Loucy (cell line): ENCODE measurements around the gene KLHL17.

Source experiments
- H2AFZ ChIP-seq: fragments of 200-600 bp; sonication (generic); 2 replicates; pipeline ENCODE4 v1.6.0; 2016; ENCODE audit warnings: antibody characterized with exemption, mild to moderate bottlenecking, low read length, moderate library complexity
- H3F3A ChIP-seq: fragments of 200-600 bp; 2 replicates; pipeline ENCODE4 v1.6.0; 2016; ENCODE audit warnings: antibody characterized with exemption, low read depth, mild to moderate bottlenecking
- H3K27me3 ChIP-seq: fragments of 200-600 bp; sonication (generic); 2 replicates; pipeline ENCODE4 v1.6.1; 2014; ENCODE audit warnings: low read length, mild to moderate bottlenecking; ENCODE audit not compliant: insufficient read depth, poor library complexity, severe bottlenecking
- H3K36me3 ChIP-seq: fragments of 200-600 bp; sonication (generic); 2 replicates; pipeline ENCODE4 v1.6.1; 2016; ENCODE audit warnings: low read length; ENCODE audit not compliant: insufficient read depth
- H3K4me1 ChIP-seq: fragments of 200-600 bp; sonication (generic); 2 replicates; pipeline ENCODE4 v1.5.1; 2014; ENCODE audit warnings: low read length, mild to moderate bottlenecking; ENCODE audit not compliant: insufficient read depth, poor library complexity, severe bottlenecking
- H3K4me2 ChIP-seq: fragments of 200-600 bp; sonication (generic); 2 replicates; pipeline ENCODE4 v1.6.0; 2014; ENCODE audit warnings: antibody characterized with exemption, low read length, low read depth, mild to moderate bottlenecking; ENCODE audit not compliant: poor library complexity, severe bottlenecking
- H3K4me3 ChIP-seq: fragments of 200-600 bp; sonication (generic); 2 replicates; pipeline ENCODE4 v1.5.1; 2014; ENCODE audit warnings: low read length, mild to moderate bottlenecking, mixed read lengths; ENCODE audit not compliant: poor library complexity, severe bottlenecking
- H3K79me2 ChIP-seq: fragments of 200-600 bp; sonication (generic); 2 replicates; pipeline ENCODE4 v1.6.1; 2014; ENCODE audit warnings: low read length; ENCODE audit not compliant: insufficient read depth
- H3K9ac ChIP-seq: fragments of 200-600 bp; sonication (generic); 2 replicates; pipeline ENCODE4 v1.6.0; 2014; ENCODE audit warnings: mild to moderate bottlenecking, low read depth, low read length, moderate library complexity; ENCODE audit not compliant: poor library complexity, severe bottlenecking
- H3K9me2 ChIP-seq: fragments of 200-600 bp; sonication (generic); replicated peaks from 2 replicates; pipeline ENCODE4 v1.6.1; 2016; ENCODE audit warnings: low read depth, low read length, mixed read lengths
- H3K9me3 ChIP-seq: fragments of 200-600 bp; sonication (generic); 2 replicates; pipeline ENCODE4 v1.6.1; 2014; ENCODE audit warnings: mild to moderate bottlenecking, antibody characterized with exemption, low read length, low read depth; ENCODE audit not compliant: insufficient read depth
- H4K20me1 ChIP-seq: fragments of 200-600 bp; sonication (generic); 2 replicates; pipeline ENCODE4 v1.6.0; 2014; ENCODE audit warnings: antibody characterized with exemption, low read length, mild to moderate bottlenecking; ENCODE audit not compliant: insufficient read depth, poor library complexity, severe bottlenecking
- EZH2phosphoT487 ChIP-seq: fragments of 200-600 bp; IDR thresholded peaks from 2 replicates; pipeline ENCODE4 v1.6.1; 2018; ENCODE audit warnings: antibody characterized with exemption, mild to moderate bottlenecking, moderate library complexity, borderline replicate concordance
- TF ChIP-seq, protein P1 (sequence below): fragments of 200-600 bp; sonication (generic); conservative IDR thresholded peaks from 2 replicates; pipeline ENCODE4 v1.5.1; 2014; ENCODE audit warnings: mild to moderate bottlenecking, antibody characterized with exemption, low read length

The KLHL17 gene

GRCh38 chr1:965526-966134, 5.2 kb downstream of the KLHL17 start:
- no peaks in the 10 kb centered on the region for H3K27me3 ChIP-seq
- no peak overlapping the region for H3K4me2 ChIP-seq
- H4K20me1 ChIP-seq, result no peaks in the 10 kb centered on the region
- H2AFZ ChIP-seq, result no peak overlapping the region
- H3K9me2 ChIP-seq, result no peaks in the 10 kb centered on the region
- H3K4me1 ChIP-seq, result peaks cover 18% of the 10 kb centered on the region
- H3K9ac ChIP-seq, result no peak overlapping the region
- H3K4me3 ChIP-seq, result no peak overlapping the region
- no peak for TF ChIP-seq EZH2phosphoT487
- TF ChIP-seq, protein P1, sequence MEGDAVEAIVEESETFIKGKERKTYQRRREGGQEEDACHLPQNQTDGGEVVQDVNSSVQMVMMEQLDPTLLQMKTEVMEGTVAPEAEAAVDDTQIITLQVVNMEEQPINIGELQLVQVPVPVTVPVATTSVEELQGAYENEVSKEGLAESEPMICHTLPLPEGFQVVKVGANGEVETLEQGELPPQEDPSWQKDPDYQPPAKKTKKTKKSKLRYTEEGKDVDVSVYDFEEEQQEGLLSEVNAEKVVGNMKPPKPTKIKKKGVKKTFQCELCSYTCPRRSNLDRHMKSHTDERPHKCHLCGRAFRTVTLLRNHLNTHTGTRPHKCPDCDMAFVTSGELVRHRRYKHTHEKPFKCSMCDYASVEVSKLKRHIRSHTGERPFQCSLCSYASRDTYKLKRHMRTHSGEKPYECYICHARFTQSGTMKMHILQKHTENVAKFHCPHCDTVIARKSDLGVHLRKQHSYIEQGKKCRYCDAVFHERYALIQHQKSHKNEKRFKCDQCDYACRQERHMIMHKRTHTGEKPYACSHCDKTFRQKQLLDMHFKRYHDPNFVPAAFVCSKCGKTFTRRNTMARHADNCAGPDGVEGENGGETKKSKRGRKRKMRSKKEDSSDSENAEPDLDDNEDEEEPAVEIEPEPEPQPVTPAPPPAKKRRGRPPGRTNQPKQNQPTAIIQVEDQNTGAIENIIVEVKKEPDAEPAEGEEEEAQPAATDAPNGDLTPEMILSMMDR, result no peak
- H3K79me2 ChIP-seq, result no peaks in the 10 kb centered on the region
- H3F3A ChIP-seq, result no peaks in the 10 kb centered on the region
- no peaks in the 10 kb centered on the region for H3K36me3 ChIP-seq
- no peaks in the 10 kb centered on the region for H3K9me3 ChIP-seq

DNA sequence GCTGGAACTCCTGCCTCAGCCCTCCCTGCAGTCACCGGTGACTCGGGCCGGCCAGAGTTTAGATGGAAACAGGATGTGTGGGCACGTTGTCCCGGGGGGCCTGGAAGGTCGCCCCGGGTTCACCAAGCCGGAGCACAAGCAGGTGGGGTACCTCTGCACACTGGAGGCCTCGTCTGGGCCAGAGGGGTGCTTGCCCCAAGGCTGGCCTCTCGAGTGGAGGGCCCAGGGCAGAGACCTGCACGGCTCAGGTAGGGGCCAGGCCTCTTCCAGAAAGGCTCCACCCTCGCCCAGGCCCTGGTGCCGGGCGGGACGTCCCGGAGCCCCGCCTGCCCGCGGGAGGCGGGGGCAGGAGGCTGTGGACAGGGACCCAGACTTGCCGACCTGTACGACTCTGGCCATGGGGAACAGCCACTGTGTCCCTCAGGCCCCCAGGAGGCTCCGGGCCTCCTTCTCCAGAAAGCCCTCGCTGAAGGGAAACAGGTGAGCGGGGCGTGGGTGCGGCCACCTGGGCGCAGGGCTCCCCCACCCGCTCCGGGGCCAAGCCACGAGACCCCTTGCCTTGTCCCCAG, 5.8 kb downstream of the KLHL17 start, which contains the start of gene PLEKHN1:
PLEKHN1 (plus strand) TSS at position 348 of the 569 bp plus-strand sequence; CDS start at position 398, 50 bp downstream.
- TF ChIP-seq, protein P1, result no peak
- no peak for TF ChIP-seq EZH2phosphoT487
- no peaks in the 10 kb centered on the region for H3F3A ChIP-seq
- H3K27me3 ChIP-seq, result no peaks in the 10 kb centered on the region
- no peaks in the 10 kb centered on the region for H3K79me2 ChIP-seq
- peak within 1 kb of the TSS; percentile 89 for H2AFZ ChIP-seq
- peak within 1 kb of the TSS; percentile 67 for H3K4me3 ChIP-seq
- H3K9ac ChIP-seq, result peak within 1 kb of the TSS; percentile 45
- H3K4me1 ChIP-seq, result peaks cover 18% of the 10 kb centered on the region
- no peaks in the 10 kb centered on the region for H4K20me1 ChIP-seq
- H3K4me2 ChIP-seq, result peak within 1 kb of the TSS; percentile 78
- no peaks in the 10 kb centered on the region for H3K9me3 ChIP-seq
- H3K36me3 ChIP-seq, result no peaks in the 10 kb centered on the region
- no peaks in the 10 kb centered on the region for H3K9me2 ChIP-seq

DNA sequence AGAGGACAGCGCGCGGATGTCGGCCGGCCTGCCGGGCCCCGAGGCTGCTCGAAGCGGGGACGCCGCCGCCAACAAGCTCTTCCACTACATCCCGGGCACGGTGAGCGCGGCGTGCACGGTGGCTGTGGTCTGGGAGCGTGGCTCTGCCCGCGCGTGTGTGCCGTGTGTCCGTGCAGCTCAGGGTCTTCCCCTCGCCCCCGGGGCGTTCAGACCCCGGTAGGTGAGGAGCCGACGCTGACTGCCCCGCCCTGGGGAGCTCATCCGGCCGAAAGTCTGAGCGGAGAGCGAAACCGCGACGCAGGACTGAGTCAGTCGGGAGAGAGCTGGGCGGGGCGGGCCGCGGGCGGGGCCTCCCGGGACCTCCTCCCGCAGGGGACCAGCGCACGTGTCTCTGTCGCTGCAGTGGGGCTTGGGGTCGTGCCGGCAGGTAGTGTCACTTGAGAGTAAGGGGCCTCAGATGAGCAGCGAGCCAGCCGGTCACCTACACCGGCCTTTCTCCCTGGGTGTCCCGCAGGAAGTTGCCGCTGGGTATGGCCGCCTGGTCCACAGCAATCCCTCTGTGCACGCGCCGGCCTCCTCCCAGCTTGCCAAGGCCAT, 6.4 kb downstream of the KLHL17 start:
- Histone ChIP-seq H3K9ac (peak overlapping the region; percentile 45), H3K9me3 (no peaks in the 10 kb centered on the region), H3K36me3 (no peaks in the 10 kb centered on the region), H3K4me3 (peak overlapping the region; percentile 67), H3K27me3 (no peaks in the 10 kb centered on the region), H3K79me2 (no peaks in the 10 kb centered on the region), H4K20me1 (no peaks in the 10 kb centered on the region), H3F3A (no peaks in the 10 kb centered on the region), H2AFZ (peak overlapping the region; percentile 89), H3K9me2 (no peaks in the 10 kb centered on the region), H3K4me2 (peak overlapping the region; percentile 78), H3K4me1 (peaks cover 16% of the 10 kb centered on the region)
- TF ChIP-seq, protein P1, result no peak
- no peak for TF ChIP-seq EZH2phosphoT487
